ENCODE results near the gene PIPOX.
A peak's percentile ranks its signal among the peaks of the same experiment; 100 is the strongest.

Gene PIPOX

GRCh38 chr17:29042679-29043538, at the start of gene PIPOX:
Gene PIPOX, plus strand, starts transcription at chr17:29043141. Its CDS starts 85 bp downstream, at chr17:29043226.
- DNase-seq (ENCODE audit: low read depth in 2 of 2): no peak

GRCh38 chr17:28993645-28994426, 49.1 kb upstream of the PIPOX start:
- DNase-seq (ENCODE audit: low read depth in 2 of 2): no peak

- no peak for DNase-seq (ENCODE audit: low read depth in 2 of 2)
Observed at GRCh38 chr17:28996554-28997096, 46.3 kb upstream of the PIPOX start.

- no peak for DNase-seq (ENCODE audit: low read depth in 2 of 2)
Observed at GRCh38 chr17:28997806-28998205, 45.1 kb upstream of the PIPOX start.

GRCh38 chr17:28999206-28999605, 43.7 kb upstream of the PIPOX start:
- DNase-seq (ENCODE audit: low read depth in 2 of 2): no peak

- DNase-seq (ENCODE audit: low read depth in 2 of 2): no peak
Observed at GRCh38 chr17:29000973-29001372, 42.0 kb upstream of the PIPOX start.

DNA sequence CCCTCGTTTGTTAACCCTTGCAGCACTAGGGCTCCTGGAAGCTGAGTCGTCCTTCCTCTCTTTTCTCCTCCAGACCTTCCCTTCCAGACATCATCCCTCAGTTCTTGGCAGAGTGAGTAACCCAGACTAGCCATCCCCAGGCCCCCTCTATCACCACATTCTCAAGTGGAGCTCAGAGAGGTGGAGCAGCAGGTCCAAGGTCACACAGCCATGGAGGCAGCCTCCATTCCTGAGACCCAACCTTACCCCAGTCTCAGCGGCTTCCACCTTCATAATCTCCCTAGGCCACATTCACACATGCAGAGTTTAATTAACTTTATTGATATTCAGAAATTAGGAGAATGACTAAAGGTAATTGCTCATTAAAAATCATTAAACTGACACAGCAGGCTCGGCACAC, 40.1 kb upstream of the PIPOX start:
- DNase-seq (ENCODE audit: low read depth in 2 of 2): no peak

DNA sequence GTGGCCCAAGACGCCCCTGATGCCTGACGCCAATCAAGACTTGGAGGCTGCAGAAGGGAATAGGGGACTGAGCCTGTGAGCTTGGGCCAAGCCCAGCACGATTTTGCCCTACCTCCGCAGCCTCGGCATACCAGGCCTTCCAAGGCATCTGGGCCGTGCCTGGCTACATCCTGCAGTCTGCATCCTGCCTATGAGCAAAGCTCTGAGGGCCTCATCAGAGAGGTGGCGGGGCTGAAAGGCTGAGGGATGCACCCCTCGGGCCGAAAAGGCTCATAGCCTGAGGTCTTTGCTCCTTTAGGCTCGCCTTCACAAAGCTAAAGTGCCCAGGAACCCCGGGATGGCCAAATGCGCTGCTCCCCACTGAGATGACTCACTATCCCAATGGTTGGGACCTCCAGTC, 39.7 kb upstream of the PIPOX start:
- DNase-seq (ENCODE audit: low read depth in 2 of 2): no peak

DNA sequence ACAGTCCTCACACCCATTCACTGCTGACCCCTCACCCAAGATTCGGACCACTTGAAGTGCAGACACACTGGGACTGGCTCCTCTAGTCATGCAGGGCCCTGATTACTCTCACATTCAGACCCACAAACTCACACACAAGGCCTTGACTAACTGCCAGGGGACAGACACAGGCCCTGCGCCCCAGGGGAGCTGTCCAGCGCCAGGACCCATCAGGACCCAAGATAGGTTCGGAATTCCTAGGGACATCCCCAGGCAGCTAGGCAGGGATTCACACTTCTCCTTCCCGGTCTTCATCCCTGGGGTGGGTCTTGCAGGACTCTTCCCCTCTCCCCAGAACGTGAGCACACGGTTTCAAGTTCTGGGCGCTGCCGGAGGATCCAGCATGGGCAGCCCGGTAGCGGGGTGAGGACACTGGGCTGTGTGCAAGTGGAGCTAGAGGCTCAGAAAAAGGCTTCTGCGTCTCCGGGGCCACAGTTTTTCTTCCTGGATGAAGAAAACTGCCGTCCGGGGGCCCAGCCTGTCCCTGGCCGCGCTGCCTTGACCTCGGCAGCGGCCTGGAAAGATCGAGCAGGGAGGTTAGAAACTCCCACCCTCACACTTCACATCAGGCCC, 38.8 kb upstream of the PIPOX start:
- DNase-seq (ENCODE audit: low read depth in 2 of 2): no peak

DNA sequence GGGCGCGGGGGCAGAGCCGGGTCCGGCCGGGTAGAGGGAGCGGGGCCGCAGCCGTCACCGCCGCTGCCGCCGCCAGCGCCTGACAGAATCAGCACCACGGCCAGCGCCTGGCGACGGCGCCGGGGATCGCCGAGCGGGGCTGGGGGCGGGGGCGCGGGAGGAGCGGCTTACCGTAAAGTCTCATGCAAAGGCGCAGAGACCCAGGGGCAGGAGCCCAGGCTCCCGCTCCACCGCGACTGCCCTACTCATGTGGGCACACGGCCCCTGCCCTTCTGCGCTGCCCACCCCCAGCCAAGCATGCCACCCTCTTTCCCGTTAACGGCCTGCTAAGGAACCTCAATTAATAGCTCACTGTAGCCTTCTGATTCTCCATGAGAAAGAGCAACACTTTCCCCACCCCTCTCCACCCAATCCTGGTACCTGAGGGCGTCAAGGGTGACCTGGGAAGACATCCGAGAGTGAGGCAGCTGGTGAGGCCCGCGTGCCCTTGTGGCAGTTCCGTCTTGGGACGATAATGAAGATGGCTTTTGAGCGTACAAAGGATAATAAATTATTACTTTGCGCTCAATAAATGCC, 36.9 kb upstream of the PIPOX start, which contains the start of gene SEZ6:
Gene SEZ6, minus strand, starts transcription at position 98 of the 576 bp plus-strand sequence. CDS start 164 bp downstream, outside the sequence.
- DNase-seq (ENCODE audit: low read depth in 2 of 2): peak; percentile 9 to 16

GRCh38 chr17:29007456-29007855, 35.5 kb upstream of the PIPOX start:
- DNase-seq (ENCODE audit: low read depth in 2 of 2): no peak

DNA sequence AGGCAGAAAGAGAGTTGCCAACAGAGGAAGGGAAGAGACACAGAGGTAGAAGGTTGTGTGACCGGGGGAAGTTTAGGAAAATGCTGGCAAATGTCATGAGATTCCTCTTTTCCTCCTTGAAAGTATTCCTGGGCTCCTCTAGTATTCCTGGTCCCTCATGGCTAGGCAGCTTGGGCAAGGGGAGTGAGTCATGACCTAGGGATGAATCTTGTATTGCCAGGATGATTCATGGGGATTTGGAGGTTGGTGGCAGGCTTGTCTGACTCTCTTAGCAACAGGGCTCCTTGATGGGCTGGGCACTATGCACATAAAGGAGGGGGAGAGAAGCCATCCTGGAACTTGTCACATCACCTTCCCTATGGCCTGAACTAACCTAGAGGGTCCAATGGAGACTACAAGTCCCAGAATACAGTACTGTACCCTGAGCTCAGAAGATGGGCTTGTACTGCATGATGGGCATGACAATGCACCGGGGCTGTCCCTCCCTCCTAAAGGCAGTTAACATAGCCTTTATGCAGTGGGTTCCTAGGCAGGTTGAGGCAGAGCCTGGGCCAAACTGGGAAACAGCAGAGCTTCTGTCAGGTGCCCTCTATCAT, 35.0 kb upstream of the PIPOX start:
- no peak for DNase-seq (ENCODE audit: low read depth in 2 of 2)

DNA sequence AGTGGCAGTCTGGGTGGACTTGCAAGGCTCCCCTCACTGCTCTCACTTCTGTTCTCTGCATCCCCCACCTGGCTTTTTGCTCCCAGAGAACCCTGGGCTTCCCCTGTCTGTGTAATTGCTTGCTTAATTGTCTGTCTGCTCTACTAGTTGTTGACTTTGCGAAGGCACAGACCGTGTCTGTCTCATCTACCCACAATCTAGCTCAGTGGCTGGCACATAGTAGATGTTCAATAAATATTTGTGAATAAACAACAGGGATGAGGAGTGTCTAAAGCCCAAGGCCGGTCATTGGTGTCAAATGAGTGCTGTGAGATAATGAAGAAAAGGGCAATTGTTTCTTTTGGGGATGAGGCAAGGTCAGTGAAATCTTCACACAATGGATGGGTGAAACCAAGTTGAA, 34.4 kb upstream of the PIPOX start:
- no peak for DNase-seq (ENCODE audit: low read depth in 2 of 2)

GRCh38 chr17:29010129-29010528, 32.8 kb upstream of the PIPOX start:
- DNase-seq (ENCODE audit: low read depth in 2 of 2): no peak

- no peak for DNase-seq (ENCODE audit: low read depth in 2 of 2)
Observed at GRCh38 chr17:29010586-29010985, 32.4 kb upstream of the PIPOX start.

- DNase-seq (ENCODE audit: low read depth in 2 of 2): no peak
Observed at GRCh38 chr17:29012535-29012934, 30.4 kb upstream of the PIPOX start.

DNA sequence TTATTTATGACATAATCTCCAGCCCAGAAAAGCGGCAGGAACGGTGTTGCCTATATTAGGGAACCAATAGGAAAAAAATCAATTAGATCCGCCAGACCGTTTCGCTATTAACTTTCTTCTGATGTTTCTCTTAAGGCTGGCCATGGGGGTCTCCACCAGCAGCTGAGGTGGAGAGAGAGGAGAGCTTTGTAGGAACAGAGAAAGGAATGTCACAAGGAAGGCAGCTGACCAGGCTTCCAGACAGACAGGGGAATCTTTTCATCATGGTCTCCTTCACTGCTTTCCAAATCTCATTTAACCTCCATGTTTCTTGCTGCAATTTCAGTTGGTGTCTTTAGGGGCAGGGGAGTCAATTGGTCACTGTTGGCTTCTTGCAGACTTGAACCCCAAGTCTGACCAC, 28.2 kb upstream of the PIPOX start:
- no peak for DNase-seq (ENCODE audit: low read depth in 2 of 2)

- DNase-seq (ENCODE audit: low read depth in 2 of 2): no peak
Observed at GRCh38 chr17:29016345-29017210, 26.4 kb upstream of the PIPOX start.

GRCh38 chr17:29018788-29019474, 24.0 kb upstream of the PIPOX start:
- no peak for DNase-seq (ENCODE audit: low read depth in 2 of 2)
